OCI-LY7 (cell line): Measurements from ENCODE around the gene FAM76B.

Source experiments
- CTCF ChIP-seq: fragments of 200-600 bp; sonication (generic); conservative IDR thresholded peaks from 2 replicates; pipeline ENCODE4 v1.5.1; 2014; ENCODE audit warnings: mild to moderate bottlenecking, antibody characterized with exemption, low read length, moderate library complexity, mixed read lengths
- EZH2phosphoT487 ChIP-seq: fragments of 200-600 bp; sonication (generic); IDR thresholded peaks from 2 replicates; pipeline ENCODE4 v1.6.1; 2018; ENCODE audit warnings: low read depth, borderline replicate concordance, mild to moderate bottlenecking, mixed run types, antibody characterized with exemption, low read length, moderate library complexity, mixed read lengths

- TF ChIP-seq CTCF = no peak
- no peak for TF ChIP-seq EZH2phosphoT487
These were observed 22.1 kb downstream of the FAM76B start for GRCh38 chr11:95767498-95767897.
